HFFc6 (cell line): ENCODE results near the gene RAD9A. TPM values are rescaled to one million over a fixed set of nuclear protein-coding genes. Genes with fewer than 3 reads are reported as not detected.

Source experiments
- DNase-seq: peaks from one replicate; pipeline ENCODE4 v3.0.0-alpha.2; 2018
- H3K27ac Mint-ChIP-seq: 2 replicates; pipeline ENCODE4 v1.8.0; 2020; ENCODE audit warnings: mild to moderate bottlenecking, mixed read lengths
- H3K27me3 Mint-ChIP-seq: 2 replicates; pipeline ENCODE4 v1.8.0; 2021; ENCODE audit warnings: mild to moderate bottlenecking, moderate library complexity, mixed read lengths; ENCODE audit not compliant: insufficient read depth
- H3K36me3 Mint-ChIP-seq: 2 replicates; pipeline ENCODE4 v1.8.0; 2021; ENCODE audit warnings: low read depth, mixed read lengths
- H3K4me1 Mint-ChIP-seq: 2 replicates; pipeline ENCODE4 v1.8.0; 2020; ENCODE audit warnings: low read depth, mixed read lengths
- H3K4me3 Mint-ChIP-seq: 2 replicates; pipeline ENCODE4 v1.8.0; 2020; ENCODE audit warnings: mild to moderate bottlenecking, moderate library complexity, mixed read lengths
- H3K9me3 Mint-ChIP-seq: 2 replicates; pipeline ENCODE4 v1.8.0; 2020; ENCODE audit warnings: mild to moderate bottlenecking, mixed read lengths
- CTCF ChIP-seq: fragments of 200-600 bp; sonication (generic); IDR thresholded peaks from 2 replicates; pipeline ENCODE4 v1.5.0; 2021; ENCODE audit warnings: antibody characterized with exemption, mild to moderate bottlenecking
- total RNA-seq, 6 experiments: library from RNA; stranded (reverse); fragmentation: NEBNext Ultra II Directional; extraction: Animal tissue kit (Norgen Biotek cat#: 25700); gene quantifications; 2 replicates in 1 of 6; 3 replicates in 5 of 6; pipeline ENCODE4 v1.2.3, GENCODE V29; 2021

Gene RAD9A
- total RNA-seq, 6 experiments from 2014 or later: 7.6 to 10.3 (median 8.8) TPM

DNA sequence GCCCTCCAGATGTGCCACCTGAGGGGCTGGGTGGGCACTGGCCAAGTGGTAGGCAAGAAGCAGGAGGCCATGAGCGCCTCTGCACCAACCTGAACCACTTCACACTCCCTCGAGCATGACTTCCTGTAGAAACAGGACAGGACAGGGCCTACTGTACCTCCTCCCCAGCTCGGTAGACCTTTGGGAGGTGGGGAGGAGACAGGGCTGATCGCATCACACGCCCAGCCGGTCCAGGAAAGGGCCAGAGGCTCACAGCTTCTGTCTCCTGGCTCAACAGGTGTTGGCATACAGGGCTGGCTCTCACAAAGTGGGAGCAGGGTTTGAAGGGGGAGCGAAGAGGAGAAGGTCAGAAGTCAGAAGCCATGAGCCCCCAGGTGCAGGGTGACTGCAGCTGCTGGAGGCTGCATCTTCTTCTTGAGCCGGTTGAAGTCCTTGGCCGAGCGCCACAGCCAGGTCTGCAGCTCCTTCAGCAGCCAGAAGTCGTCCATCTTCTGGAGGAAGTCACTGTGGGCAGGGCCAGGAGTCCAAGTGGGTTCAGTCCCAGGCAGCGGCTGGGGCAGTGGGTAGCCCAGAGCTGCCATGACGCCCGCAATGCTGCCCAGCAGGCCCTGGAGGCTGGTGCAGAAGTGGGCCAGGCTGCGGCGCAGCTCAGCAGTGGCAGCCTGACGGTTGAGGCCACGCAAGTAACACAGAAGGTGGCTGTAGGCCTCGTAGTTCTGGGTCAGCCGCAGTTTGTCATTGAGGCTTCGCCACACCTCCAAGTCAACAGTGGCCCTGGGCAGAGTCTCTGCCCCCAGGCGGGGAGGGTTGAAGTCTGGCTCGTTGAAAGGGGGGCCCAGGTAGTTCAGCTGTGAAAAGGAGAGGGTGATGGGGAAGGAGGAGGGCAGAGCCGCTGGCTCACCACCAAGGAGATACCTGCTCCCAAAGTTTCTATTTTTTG, 26.7 kb upstream of the RAD9A start:
- H3K36me3 Mint-ChIP-seq: no peaks in the 10 kb centered on the region; the same call in 1 of the 2 replicates
- H3K4me1 Mint-ChIP-seq: peaks cover 41% of the 10 kb centered on the region

GRCh38 chr11:67365736-67366444, 25.9 kb upstream of the RAD9A start:
- no peak overlapping the region; the same call in 1 of the 2 replicates for H3K4me3 Mint-ChIP-seq
- no peaks in the 10 kb centered on the region; the same call in 1 of the 2 replicates for H3K36me3 Mint-ChIP-seq

More for the DNA sequence above, 26.7 kb upstream of the RAD9A start:
- Mint-ChIP-seq H3K9me3 (no peaks in the 10 kb centered on the region), H3K27ac (no peak overlapping the region), H3K4me3 (no peak overlapping the region), H3K27me3 (no peaks in the 10 kb centered on the region; the same call in 1 of the 2 replicates)
- no peak for TF ChIP-seq CTCF
- no peak for DNase-seq

GRCh38 chr11:67366546-67366945, 25.2 kb upstream of the RAD9A start:
- peak overlapping the region; percentile 49; the same call in 1 of the 2 replicates for H3K27ac Mint-ChIP-seq
- no peaks in the 10 kb centered on the region for H3K9me3 Mint-ChIP-seq
- no peak for TF ChIP-seq CTCF
- H3K36me3 Mint-ChIP-seq: no peaks in the 10 kb centered on the region; the same call in 1 of the 2 replicates
- DNase-seq: no peak
- peaks cover 56% of the 10 kb centered on the region for H3K4me1 Mint-ChIP-seq
- H3K4me3 Mint-ChIP-seq: no peak overlapping the region; the same call in 1 of the 2 replicates
- no peaks in the 10 kb centered on the region; the same call in 1 of the 2 replicates for H3K27me3 Mint-ChIP-seq

More at GRCh38 chr11:67365736-67366444, 25.9 kb upstream of the RAD9A start:
- peaks cover 50% of the 10 kb centered on the region for H3K4me1 Mint-ChIP-seq
- TF ChIP-seq CTCF: no peak
- DNase-seq: no peak
- no peaks in the 10 kb centered on the region; the same call in 1 of the 2 replicates for H3K27me3 Mint-ChIP-seq
- peak overlapping the region; percentile 49 for H3K27ac Mint-ChIP-seq
- no peaks in the 10 kb centered on the region for H3K9me3 Mint-ChIP-seq

GRCh38 chr11:67366961-67367760, 24.6 kb upstream of the RAD9A start:
- TF ChIP-seq CTCF: no peak
- DNase-seq: no peak
- H3K27me3 Mint-ChIP-seq: no peaks in the 10 kb centered on the region; the same call in 1 of the 2 replicates
- no peaks in the 10 kb centered on the region; the same call in 1 of the 2 replicates for H3K36me3 Mint-ChIP-seq
- H3K4me3 Mint-ChIP-seq: no peak overlapping the region
- peaks cover 61% of the 10 kb centered on the region for H3K4me1 Mint-ChIP-seq
- no peak overlapping the region for H3K27ac Mint-ChIP-seq
- H3K9me3 Mint-ChIP-seq: no peaks in the 10 kb centered on the region

DNA sequence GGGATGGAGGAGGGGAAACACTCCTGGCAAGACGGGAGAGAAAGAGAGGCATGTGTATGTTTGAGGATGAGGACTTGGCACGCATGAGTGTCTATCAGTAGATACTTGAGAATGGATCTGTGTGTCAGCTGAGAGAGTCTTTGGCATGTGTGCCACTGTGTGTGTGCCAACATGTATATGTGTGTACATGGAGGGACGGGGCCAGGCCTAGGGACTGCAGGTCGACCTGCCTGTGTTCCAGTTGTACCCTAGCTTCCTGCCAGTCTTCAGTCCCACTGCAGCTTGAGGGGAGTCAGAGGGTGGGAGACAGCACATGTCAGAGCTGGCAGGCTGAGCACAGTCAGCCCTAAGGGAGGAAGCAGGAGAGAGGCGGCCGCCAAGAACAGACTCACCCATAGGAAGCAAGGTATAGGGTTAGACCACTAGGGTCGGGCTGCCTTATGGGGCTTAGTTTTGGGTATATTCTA, 24.0 kb upstream of the RAD9A start:
- H3K4me3 Mint-ChIP-seq: no peak overlapping the region; the same call in 1 of the 2 replicates
- peaks cover 61% of the 10 kb centered on the region for H3K4me1 Mint-ChIP-seq
- H3K27ac Mint-ChIP-seq: peak overlapping the region; percentile 5
- no peak for TF ChIP-seq CTCF
- H3K27me3 Mint-ChIP-seq: no peaks in the 10 kb centered on the region; the same call in 1 of the 2 replicates
- H3K36me3 Mint-ChIP-seq: no peaks in the 10 kb centered on the region; the same call in 1 of the 2 replicates
- no peak for DNase-seq
- H3K9me3 Mint-ChIP-seq: no peaks in the 10 kb centered on the region
